Measurements from ENCODE around the gene UBE2H. TPM values are rescaled to one million over a fixed set of nuclear protein-coding genes. Genes with fewer than 3 reads are reported as not detected.

The UBE2H gene
- total and polyA plus RNA-seq, 4 donors, result 11.9 to 84.2 (median 23.7) TPM

DNA sequence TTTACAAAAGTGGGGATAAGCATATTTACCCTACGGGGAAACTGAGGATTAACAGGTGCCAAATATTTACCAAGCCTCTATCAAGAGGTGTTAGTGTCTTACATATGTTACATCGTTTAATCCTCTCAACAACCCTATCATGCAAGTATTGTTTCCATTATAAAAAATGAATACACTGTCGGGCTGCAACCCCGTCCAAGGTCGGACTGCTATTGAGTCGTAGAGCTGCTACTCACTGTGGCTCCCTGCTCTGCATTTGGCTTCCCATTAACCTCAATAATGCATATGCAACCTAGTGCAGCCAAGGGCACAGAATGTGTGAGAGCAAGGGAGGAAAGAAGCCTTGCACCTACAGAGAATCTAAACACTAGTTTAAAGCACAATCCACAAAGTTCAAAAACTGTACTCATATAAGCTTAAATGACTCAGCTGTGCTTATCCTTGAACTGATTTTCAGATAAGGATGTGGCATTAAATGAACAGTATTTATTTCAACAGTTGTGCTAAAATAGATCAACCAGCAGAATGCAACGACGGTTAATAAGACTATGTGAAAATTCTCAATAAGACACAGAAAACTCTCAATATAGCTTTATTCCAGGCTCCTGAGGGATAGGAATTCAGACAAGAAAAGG lies 49.9 kb downstream of the UBE2H start (continued):
- TF ChIP-seq, protein P1, sequence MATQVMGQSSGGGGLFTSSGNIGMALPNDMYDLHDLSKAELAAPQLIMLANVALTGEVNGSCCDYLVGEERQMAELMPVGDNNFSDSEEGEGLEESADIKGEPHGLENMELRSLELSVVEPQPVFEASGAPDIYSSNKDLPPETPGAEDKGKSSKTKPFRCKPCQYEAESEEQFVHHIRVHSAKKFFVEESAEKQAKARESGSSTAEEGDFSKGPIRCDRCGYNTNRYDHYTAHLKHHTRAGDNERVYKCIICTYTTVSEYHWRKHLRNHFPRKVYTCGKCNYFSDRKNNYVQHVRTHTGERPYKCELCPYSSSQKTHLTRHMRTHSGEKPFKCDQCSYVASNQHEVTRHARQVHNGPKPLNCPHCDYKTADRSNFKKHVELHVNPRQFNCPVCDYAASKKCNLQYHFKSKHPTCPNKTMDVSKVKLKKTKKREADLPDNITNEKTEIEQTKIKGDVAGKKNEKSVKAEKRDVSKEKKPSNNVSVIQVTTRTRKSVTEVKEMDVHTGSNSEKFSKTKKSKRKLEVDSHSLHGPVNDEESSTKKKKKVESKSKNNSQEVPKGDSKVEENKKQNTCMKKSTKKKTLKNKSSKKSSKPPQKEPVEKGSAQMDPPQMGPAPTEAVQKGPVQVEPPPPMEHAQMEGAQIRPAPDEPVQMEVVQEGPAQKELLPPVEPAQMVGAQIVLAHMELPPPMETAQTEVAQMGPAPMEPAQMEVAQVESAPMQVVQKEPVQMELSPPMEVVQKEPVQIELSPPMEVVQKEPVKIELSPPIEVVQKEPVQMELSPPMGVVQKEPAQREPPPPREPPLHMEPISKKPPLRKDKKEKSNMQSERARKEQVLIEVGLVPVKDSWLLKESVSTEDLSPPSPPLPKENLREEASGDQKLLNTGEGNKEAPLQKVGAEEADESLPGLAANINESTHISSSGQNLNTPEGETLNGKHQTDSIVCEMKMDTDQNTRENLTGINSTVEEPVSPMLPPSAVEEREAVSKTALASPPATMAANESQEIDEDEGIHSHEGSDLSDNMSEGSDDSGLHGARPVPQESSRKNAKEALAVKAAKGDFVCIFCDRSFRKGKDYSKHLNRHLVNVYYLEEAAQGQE (IDR thresholded peaks at IDR 0.05), result no peak

DNA sequence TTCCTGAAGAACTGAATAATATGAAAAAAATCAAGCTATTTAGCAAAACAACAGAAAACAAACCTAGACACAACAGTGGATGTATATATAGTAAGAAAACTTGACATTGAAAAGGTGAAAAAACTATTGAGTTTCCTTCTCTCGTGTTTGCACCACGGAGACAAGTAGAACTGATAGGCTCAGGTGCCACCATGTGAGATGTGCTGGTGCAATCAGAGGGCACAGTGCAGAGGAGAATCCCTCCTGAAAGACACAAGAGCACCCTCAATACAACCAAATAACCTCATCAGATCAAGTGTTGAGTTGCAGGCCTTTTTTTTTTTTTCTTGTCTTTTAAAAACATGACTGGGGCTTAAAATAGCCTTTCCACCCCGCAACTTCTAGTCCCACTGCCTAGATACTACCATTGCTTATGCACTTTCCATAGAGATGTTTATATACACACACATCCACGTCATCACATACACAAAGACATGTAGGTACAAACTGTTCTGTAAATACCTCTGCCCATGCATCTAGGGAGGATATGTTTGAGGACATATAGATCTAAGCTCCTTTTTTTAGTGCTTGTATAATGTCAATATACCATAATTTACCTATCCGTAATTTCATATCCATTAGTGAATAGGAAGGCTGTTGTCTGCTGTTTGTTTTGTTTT lies 54.1 kb downstream of the UBE2H start:
- 93% methylated on average over 5 of the region's 5 CpGs for WGBS
- Histone ChIP-seq H3K27me3 (ENCODE audit: control insufficient read depth in 4 of 4, insufficient read depth in 4 of 4, low read length in 3 of 4) (no peaks in the 10 kb centered on the region), H3K4me1 (ENCODE audit: control insufficient read depth in 4 of 4, insufficient read depth in 4 of 4, low read length in 3 of 4) (no peaks in the 10 kb centered on the region), H3K36me3 (ENCODE audit: control insufficient read depth in 4 of 4, insufficient read depth in 3 of 4, low read depth in 1 of 4, low read length in 3 of 4) (peaks cover 0 to 7% (median 3%) of the 10 kb centered on the region in 4 donors), H3K9me3 (ENCODE audit: control insufficient read depth in 4 of 4, low read length in 3 of 4) (no peaks in the 10 kb centered on the region), H3K27ac (ENCODE audit: low read depth in 1 of 2, low read length in 2 of 2) (no peak overlapping the region), H3K4me3 (ENCODE audit: low read depth in 1 of 3, low read length in 3 of 3) (no peak overlapping the region), H3K9ac (ENCODE audit: low read depth in 1 of 2, low read length in 2 of 2) (no peak overlapping the region)
- no peak for DNase-seq (ENCODE audit: low spot score)
- no peak for TF ChIP-seq JUND (IDR thresholded peaks at IDR 0.05)
- no peak for TF ChIP-seq SP1 (IDR thresholded peaks at IDR 0.05)
- TF ChIP-seq RXRA (IDR thresholded peaks at IDR 0.05), result no peak
- TF ChIP-seq RAD21 (IDR thresholded peaks at IDR 0.05), result no peak
- TF ChIP-seq, protein P2, sequence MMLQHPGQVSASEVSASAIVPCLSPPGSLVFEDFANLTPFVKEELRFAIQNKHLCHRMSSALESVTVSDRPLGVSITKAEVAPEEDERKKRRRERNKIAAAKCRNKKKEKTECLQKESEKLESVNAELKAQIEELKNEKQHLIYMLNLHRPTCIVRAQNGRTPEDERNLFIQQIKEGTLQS (IDR thresholded peaks at IDR 0.05), result no peak
- TF ChIP-seq FOXA1 (IDR thresholded peaks at IDR 0.05), result no peak
- no peak for TF ChIP-seq HNF4A (conservative IDR thresholded peaks at IDR 0.05)
- TF ChIP-seq, protein P1 (IDR thresholded peaks at IDR 0.05), result no peak
- TF ChIP-seq, protein P3, sequence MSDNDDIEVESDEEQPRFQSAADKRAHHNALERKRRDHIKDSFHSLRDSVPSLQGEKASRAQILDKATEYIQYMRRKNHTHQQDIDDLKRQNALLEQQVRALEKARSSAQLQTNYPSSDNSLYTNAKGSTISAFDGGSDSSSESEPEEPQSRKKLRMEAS (IDR thresholded peaks at IDR 0.05), result no peak
- no peak for TF ChIP-seq GABPA (IDR thresholded peaks at IDR 0.05 in 1 of 2, conservative IDR thresholded peaks at IDR 0.05 in 1 of 2)
- no peak for TF ChIP-seq NR2F2 (IDR thresholded peaks at IDR 0.05)
- TF ChIP-seq, protein P4, sequence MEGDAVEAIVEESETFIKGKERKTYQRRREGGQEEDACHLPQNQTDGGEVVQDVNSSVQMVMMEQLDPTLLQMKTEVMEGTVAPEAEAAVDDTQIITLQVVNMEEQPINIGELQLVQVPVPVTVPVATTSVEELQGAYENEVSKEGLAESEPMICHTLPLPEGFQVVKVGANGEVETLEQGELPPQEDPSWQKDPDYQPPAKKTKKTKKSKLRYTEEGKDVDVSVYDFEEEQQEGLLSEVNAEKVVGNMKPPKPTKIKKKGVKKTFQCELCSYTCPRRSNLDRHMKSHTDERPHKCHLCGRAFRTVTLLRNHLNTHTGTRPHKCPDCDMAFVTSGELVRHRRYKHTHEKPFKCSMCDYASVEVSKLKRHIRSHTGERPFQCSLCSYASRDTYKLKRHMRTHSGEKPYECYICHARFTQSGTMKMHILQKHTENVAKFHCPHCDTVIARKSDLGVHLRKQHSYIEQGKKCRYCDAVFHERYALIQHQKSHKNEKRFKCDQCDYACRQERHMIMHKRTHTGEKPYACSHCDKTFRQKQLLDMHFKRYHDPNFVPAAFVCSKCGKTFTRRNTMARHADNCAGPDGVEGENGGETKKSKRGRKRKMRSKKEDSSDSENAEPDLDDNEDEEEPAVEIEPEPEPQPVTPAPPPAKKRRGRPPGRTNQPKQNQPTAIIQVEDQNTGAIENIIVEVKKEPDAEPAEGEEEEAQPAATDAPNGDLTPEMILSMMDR (IDR thresholded peaks at IDR 0.05; ENCODE audit: low read depth, low read length, missing input control), result no peak
- no peak for TF ChIP-seq EGR1 (IDR thresholded peaks at IDR 0.05; ENCODE audit: low read depth in 2 of 2)
- TF ChIP-seq HNF4G (IDR thresholded peaks at IDR 0.05), result no peak
- TF ChIP-seq YY1 (IDR thresholded peaks at IDR 0.05), result no peak
- TF ChIP-seq, protein P5, sequence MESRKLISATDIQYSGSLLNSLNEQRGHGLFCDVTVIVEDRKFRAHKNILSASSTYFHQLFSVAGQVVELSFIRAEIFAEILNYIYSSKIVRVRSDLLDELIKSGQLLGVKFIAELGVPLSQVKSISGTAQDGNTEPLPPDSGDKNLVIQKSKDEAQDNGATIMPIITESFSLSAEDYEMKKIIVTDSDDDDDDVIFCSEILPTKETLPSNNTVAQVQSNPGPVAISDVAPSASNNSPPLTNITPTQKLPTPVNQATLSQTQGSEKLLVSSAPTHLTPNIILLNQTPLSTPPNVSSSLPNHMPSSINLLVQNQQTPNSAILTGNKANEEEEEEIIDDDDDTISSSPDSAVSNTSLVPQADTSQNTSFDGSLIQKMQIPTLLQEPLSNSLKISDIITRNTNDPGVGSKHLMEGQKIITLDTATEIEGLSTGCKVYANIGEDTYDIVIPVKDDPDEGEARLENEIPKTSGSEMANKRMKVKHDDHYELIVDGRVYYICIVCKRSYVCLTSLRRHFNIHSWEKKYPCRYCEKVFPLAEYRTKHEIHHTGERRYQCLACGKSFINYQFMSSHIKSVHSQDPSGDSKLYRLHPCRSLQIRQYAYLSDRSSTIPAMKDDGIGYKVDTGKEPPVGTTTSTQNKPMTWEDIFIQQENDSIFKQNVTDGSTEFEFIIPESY (IDR thresholded peaks at IDR 0.05), result no peak
- no peak for TF ChIP-seq TAF1 (conservative IDR thresholded peaks at IDR 0.05)
